K562 (cell line): ENCODE data around the gene POLR2A.

Source experiments
- ATF1 ChIP-seq, 2 experiments: fragments of 450-650 bp in 1 of 2; IDR thresholded peaks; 2 replicates each; pipeline ENCODE4 v1.6.1; 2016; ENCODE audit warnings: missing compliant biosample characterization in 1 of 2, missing genetic modification characterization in 1 of 2
- CEBPB ChIP-seq: fragments of 450-650 bp; IDR thresholded peaks from 2 replicates; pipeline ENCODE4 v1.6.1; 2016; ENCODE audit warnings: missing genetic modification characterization, missing compliant biosample characterization
- GTF2F1 ChIP-seq: IDR thresholded peaks from 2 replicates; pipeline ENCODE4 v1.6.1; 2011; ENCODE audit warnings: low read depth, low read length, improper control_type of control experiment
- HCFC1 ChIP-seq: IDR thresholded peaks from 2 replicates; pipeline ENCODE4 v1.6.1; 2012; ENCODE audit warnings: low read depth, low read length, improper control_type of control experiment
- HMGXB4 ChIP-seq: sonication (generic); formaldehyde crosslinking; IDR thresholded peaks from 2 replicates; pipeline ENCODE4 v1.8.1; 2023; ENCODE audit warnings: mild to moderate bottlenecking, missing genetic modification reagents
- JUND ChIP-seq, 2 experiments: IDR thresholded peaks; 2 replicates in 1 of 2; 3 replicates in 1 of 2; pipeline ENCODE4 v1.6.1; 2011; ENCODE audit warnings: borderline replicate concordance in 2 of 2, low read depth in 2 of 2, low read length in 2 of 2, improper control_type of control experiment in 1 of 2, missing biosample characterization in 1 of 2, missing genetic modification characterization in 1 of 2, missing genetic modification reagents in 1 of 2
- LEF1 ChIP-seq: fragments of 450-650 bp; IDR thresholded peaks from 2 replicates; pipeline ENCODE4 v1.6.1; 2016; ENCODE audit warnings: mild to moderate bottlenecking
- RNF2 ChIP-seq: sonication (generic); IDR thresholded peaks from 2 replicates; pipeline ENCODE4 v1.6.1; 2016
- ZBTB12 ChIP-seq: fragments of 250-450 bp; sonication (Bioruptor Pico); IDR thresholded peaks from 2 replicates; pipeline ENCODE4 v1.4.0; 2020
- ZBTB49 ChIP-seq: sonication (generic); formaldehyde crosslinking; IDR thresholded peaks from 2 replicates; pipeline ENCODE4 v1.8.0; 2022; ENCODE audit warnings: missing genetic modification reagents, mild to moderate bottlenecking, borderline replicate concordance
- ZNF140 ChIP-seq: fragments of 250-450 bp; sonication (Bioruptor Pico); IDR thresholded peaks from 2 replicates; pipeline ENCODE4 v1.8.0; 2021; ENCODE audit warnings: moderate library complexity, mild to moderate bottlenecking, inconsistent platforms
- ZNF263 ChIP-seq: sonication (generic); formaldehyde crosslinking; IDR thresholded peaks from 2 replicates; pipeline ENCODE4 v1.8.0; 2022; ENCODE audit warnings: mild to moderate bottlenecking, missing genetic modification reagents, borderline replicate concordance
- ZNF324 ChIP-seq: fragments of 250-450 bp; sonication (Bioruptor Pico); IDR thresholded peaks from 2 replicates; pipeline ENCODE4 v1.4.0; 2020; ENCODE audit warnings: mild to moderate bottlenecking
- ZNF668 ChIP-seq: fragments of 250-450 bp; sonication (Bioruptor Pico); IDR thresholded peaks from 2 replicates; pipeline ENCODE4 v1.8.0; 2022; ENCODE audit warnings: mild to moderate bottlenecking, inconsistent platforms

GRCh38 chr17:7460850-7461660 lies 23.1 kb upstream of the POLR2A start:
- TF ChIP-seq ZBTB12: no peak
- no peak for TF ChIP-seq ZNF263 (CRISPR knock-in tag)
- TF ChIP-seq HCFC1: no peak
- TF ChIP-seq ZNF324 (CRISPR knock-in tag): no peak
- no peak for TF ChIP-seq HMGXB4 (CRISPR knock-in tag)
- TF ChIP-seq LEF1: no peak
- no peak for TF ChIP-seq GTF2F1
- TF ChIP-seq JUND (IDR thresholded peaks at IDR 0.05; ENCODE audit: borderline replicate concordance, low read depth, low read length): no peak
- no peak for TF ChIP-seq JUND (tag; IDR thresholded peaks at IDR 0.05; ENCODE audit: borderline replicate concordance, low read depth, low read length)
- no peak for TF ChIP-seq ZBTB49 (CRISPR knock-in tag)
- TF ChIP-seq ATF1 (CRISPR knock-in tag; IDR thresholded peaks at IDR 0.05): no peak
- TF ChIP-seq ATF1 (tag; IDR thresholded peaks at IDR 0.05): no peak
- no peak for TF ChIP-seq ZNF668
- no peak for TF ChIP-seq CEBPB (tag)
- TF ChIP-seq ZNF140: no peak
- TF ChIP-seq RNF2: no peak
